HG03135 (cell line): ENCODE data around the gene ATP1A1.

ENCODE experiments used
- ATAC-seq: cut with Tn5 transposase; IDR thresholded peaks from one replicate; pipeline ENCODE4 v1.9.1; 2021; ENCODE audit warnings: mild to moderate bottlenecking, moderate library complexity; ENCODE audit not compliant: unreplicated experiment

The ATP1A1 gene

DNA sequence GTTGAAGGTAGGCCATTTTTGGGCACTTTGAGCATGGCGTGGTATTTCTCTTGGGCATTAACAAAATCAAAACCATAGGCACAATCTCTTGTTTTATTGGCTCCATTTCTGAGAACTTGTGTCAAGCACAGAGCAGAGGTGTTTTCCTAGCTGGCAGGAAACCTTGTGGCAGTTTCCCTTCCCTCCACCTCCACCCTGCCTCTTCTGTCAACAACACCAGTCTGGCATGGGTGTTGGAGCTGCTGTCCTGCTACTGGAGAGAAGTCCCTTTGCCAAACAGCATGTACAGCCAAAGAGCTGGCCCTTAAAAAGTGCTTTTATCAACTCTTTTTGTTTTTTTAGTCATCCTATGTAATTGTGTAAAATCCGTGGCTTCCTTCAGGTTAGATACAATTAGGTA lies 16.0 kb downstream of the ATP1A1 start:
- ATAC-seq, result no peak

DNA sequence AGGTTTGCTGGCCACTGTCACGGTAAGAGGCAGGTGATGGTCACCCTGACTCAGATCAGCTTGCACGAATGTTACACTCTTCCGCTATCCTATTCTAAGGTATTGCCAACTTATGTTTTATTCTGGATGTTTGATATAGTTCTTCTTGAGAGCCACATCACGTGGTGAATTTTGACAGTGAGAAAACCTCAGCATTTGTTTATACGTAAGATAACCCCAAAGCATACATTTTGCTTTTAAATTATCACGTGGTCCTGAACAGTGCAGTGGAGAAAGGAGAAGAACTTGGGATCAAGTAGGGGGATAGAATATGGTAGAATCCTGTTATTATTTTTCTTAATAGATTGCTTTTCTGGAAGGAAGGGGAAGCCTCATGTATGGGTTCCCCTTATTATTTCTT lies 16.6 kb downstream of the ATP1A1 start:
- no peak for ATAC-seq

DNA sequence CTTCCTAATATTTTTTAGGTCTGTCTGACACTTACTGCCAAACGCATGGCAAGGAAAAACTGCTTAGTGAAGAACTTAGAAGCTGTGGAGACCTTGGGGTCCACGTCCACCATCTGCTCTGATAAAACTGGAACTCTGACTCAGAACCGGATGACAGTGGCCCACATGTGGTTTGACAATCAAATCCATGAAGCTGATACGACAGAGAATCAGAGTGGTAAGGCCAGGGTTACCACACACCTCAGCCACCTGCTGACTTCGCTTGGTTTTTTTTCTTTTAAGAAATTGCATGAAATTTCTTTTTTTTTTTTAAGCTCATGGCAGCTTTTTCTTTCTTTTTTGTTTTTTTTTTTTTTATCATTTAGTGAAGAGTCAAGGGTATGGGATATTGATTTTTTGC lies 17.2 kb downstream of the ATP1A1 start:
- peak; percentile 59 for ATAC-seq

DNA sequence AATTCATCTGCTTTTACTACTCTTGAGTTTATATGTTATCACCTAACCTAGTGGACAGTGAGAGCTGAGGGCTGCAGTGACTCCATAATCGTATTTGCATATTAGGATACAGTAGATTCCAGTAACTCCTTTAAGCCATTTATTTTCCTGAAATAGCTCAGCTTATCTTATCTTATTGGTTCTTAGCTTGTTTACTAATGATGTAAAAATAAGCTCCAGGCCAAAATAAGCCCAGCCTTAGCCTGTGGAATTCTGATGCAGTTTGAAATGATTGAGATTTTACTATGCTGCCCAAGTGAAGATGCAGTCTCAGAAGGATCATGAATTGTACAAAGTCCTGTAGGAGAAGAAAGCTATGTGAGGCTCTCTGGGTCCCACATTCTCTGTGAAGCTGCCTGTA lies 18.1 kb downstream of the ATP1A1 start:
- ATAC-seq, result no peak

DNA sequence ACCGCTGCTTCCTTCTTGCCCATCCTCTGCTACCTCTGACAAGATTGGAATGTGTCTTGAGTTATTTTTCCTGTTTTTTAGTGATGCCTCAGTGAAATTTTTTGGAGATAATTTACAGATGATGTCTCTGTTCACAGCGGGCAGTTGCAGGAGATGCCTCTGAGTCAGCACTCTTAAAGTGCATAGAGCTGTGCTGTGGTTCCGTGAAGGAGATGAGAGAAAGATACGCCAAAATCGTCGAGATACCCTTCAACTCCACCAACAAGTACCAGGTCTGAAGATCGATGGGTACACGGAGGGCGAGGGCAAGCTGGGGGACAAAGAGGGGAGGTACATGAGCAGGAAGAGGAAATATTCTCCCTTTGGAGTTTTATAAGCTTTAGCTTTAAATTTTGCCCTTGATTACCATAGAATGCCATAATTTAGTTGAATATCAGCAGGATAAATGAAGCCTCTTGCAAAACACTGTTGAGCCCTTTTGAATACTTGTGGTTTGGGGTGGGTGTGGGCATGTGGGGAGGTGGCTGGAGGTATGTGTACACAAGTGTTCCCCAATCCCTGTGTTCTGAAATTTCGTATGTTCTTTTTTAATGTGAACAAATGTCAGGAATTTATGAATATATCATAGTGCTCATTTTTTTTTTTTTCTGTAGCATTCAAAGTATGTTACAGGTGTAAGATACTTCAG lies 19.8 kb downstream of the ATP1A1 start:
- no peak for ATAC-seq

DNA sequence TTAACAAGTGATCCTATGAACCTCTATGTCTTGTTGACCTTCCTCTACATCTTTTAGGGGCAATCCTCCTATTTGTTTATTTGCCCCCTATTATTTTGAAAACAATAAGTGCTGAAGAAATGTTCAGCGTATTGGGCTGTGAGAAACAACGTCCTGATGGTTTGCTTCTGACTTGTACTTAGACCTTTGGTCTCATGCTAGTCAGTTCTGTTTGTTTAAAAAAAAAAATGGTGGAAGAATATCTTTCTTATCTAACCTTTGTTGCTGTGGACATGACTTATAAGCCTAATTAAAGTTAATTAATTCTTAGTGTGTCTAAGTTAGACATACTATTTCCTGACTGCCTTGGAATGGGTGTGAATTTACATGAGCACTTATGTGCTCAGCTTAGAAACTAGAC lies 20.7 kb downstream of the ATP1A1 start:
- ATAC-seq, result no peak

DNA sequence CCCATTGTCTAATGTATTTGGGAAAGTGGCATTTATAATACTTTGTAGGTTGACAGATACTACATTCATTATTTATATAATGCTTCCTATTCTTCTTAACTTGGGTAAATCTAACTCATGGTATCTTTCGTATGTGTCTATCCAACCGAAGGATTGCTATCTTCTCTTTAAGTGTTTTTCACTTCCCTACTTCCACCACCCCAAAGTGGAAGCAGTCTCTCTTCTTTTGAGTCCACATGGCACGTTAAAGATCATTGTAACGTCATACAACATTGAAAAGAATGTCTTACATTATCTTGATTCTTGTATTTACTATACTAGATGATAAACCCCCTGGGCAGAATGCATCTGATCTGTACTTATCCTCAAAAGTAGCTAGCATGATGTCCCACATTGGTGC lies 21.2 kb downstream of the ATP1A1 start:
- no peak for ATAC-seq

DNA sequence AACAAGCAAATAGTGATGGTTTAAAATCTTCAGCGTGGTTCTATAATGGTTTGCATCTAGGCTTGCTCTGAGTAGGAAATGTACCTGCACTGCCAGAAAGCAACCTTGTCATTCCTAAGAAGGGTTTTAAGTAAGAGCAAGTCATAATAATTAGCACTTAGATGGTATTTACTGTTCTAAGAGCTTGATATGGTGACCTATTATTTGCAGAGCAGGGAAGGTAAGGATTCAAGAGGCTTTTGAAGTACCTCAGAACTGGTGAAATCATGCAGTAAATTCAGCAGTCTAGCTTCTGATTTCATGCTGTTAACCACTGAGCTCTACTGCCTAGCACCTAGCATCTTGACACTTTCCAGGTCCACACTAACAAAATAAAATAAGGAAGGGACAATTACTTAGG lies 23.7 kb downstream of the ATP1A1 start:
- no peak for ATAC-seq

DNA sequence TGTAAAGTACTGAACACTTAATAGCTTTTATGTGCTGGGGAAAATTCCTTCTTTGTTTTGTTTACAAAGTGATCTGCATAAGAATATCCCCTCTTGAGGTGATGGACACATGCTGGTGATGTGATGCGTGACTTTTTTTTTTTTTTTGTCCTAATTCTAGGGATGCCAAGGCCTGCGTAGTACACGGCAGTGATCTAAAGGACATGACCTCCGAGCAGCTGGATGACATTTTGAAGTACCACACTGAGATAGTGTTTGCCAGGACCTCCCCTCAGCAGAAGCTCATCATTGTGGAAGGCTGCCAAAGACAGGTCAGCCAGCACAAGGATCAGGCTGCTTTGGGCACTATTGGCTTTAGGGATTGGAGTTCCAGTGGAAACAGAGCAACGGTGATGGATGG lies 24.7 kb downstream of the ATP1A1 start:
- no peak for ATAC-seq

DNA sequence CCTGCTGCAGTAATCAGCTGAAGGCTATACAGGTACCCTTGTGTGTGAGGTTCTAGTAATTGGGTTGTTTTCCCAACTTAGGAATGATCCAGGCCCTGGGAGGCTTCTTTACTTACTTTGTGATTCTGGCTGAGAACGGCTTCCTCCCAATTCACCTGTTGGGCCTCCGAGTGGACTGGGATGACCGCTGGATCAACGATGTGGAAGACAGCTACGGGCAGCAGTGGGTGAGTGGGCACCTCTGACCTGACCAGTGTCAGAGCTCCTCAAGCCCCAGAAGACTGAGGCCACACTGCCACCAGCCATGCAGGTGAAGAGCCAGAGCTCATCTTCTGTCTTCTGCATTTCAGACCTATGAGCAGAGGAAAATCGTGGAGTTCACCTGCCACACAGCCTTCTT lies 27.7 kb downstream of the ATP1A1 start:
- no peak for ATAC-seq

DNA sequence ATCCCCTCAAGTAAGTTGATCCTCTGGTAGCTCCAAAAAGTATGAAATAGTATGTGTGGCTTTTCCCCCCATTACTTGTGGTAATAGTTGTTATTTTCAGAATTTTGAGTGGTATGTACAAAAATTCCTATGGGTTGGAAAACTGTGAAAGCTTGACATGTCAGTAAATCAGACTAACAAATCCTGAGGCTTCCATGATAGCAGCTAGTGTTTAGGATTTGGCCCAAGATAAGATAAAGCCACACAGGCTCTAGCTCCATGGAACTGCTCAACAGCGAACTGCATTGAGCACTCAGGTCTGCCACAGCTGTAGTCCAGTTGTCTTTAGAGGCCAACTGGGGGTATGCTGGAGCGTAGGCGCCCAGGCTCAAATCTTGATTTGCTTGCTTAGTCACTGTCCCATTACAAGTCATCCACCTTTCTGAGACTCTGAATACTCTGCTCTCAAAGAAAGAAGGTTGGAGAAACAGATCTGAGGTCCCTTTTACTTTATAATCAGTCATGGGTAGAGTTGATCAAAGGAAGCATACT lies 28.7 kb downstream of the ATP1A1 start:
- no peak for ATAC-seq

DNA sequence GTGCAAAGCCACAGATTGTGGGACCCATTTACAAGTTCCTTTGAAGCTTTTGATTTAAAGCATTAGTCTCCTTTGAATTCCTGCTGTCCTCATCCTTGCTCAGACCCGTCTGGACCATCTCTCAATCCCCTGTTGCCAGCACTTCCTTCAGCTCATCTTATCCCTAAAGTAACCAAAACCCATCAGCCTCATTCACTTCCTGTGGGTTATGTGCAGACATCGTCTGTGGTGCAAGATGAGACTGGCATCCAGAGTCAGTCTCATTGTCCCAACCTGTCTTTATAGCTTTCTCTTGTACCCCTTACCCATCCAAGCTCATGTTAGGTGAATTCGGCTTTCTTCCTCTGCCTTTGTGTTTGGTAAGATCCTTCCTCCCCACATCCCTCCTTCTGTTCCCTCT lies 29.3 kb downstream of the ATP1A1 start:
- no peak for ATAC-seq

DNA sequence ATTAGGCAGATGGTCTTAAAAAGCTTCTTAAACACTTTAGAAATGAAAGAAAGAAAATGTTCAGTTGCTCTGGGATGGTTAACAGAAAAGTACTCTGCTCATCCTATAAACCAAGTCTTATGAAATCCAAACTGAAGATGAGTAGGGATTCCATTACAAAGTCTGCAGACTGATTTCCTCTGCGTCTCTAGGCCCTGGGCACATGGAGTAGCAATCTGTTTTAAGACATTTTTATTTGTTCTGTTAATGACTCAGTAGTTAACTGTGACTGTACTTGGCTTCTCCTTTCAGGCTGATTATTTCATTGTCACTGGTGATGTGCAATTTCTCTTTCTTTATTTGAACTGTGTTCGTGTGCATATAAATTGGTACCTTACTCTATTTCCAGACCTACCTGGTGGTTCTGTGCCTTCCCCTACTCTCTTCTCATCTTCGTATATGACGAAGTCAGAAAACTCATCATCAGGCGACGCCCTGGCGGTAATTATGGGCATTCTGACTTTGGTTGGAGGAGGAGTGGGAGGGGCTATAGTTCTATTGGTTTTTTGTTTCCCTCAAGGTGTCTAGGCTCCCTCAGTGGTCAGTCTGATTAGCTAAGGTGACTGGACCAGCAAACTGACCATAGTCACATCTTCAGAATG lies 30.6 kb downstream of the ATP1A1 start:
- ATAC-seq, result no peak

DNA sequence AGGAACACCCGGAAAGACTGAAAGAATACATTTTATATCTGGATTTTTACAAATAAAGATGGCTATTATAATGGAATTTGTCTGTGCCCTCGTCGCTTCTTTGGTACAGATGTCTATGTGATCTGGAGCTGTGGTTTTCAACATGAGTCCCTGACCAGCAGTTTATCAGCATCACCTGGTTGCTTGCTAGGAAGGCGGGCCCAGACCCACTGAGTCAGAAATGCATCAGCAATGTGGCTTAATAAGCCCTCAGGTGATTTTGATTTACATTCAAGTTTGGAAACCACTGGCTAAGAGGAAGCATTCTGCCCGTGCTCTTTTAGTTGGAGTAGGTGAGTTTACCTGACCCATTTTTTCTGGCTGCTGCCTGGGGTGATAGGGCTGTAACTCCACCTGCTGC lies 31.7 kb downstream of the ATP1A1 start:
- no peak for ATAC-seq

DNA sequence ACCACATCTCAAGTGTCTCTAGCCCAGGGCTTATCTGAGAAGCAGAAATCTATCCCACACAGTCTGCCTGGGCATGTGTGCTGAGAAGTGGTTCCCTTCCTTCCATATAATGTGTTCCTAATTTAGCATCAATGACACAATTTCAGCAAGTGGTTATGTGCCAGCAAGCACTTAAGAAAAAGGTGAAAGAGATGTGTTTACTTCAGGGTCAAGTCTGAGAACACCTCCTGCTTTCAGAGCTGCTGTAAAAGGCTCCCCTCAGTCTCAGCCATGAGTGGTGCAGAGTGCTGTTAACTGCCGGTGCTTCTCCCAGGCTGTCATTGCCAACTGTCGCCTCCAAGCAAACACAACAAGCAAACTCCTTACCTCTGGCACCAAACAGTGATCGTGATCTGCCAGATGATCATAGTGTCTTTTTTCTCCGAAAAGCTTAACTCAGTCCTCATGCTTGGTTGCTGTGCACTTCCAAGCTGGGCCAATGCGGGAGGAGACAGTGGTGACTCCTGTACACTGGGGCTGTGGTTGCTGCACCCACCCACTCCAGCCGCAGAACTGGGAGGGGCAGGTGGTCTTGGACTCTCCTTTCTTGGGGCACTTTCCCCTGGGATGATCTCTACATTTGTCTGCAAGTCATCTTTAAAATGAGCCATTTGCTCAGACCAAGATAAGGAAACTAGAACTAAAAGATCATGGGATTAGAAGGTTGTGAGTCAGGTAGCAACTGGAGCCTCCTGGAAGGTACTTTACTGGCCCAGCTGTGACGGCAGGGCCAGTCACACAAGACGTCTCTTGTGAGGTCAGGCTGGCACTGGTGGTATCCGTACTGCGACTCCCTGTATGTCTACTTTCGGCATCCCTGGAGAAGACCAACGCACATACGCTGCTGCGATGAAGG lies 32.4 kb downstream of the ATP1A1 start:
- ATAC-seq, result no peak

DNA sequence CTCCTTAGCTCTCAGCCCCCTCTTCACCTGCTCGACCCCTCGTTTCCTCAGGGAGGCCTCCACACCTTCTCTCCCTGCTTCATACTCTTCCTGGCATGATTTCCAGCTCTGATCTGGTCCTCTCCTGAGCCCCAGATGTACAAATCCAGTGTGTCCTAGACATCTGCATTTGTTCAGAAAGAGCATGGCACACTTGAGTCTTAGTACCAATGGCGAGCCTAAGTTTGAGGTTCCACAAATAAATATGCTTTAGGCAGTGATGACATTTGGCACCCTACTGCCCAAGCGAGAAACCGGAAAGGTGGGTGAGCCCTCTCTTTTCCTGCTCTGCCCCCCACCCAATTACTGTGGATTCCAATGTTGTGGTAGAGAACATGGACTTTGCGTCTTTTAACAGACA lies 34.0 kb downstream of the ATP1A1 start:
- ATAC-seq, result no peak

DNA sequence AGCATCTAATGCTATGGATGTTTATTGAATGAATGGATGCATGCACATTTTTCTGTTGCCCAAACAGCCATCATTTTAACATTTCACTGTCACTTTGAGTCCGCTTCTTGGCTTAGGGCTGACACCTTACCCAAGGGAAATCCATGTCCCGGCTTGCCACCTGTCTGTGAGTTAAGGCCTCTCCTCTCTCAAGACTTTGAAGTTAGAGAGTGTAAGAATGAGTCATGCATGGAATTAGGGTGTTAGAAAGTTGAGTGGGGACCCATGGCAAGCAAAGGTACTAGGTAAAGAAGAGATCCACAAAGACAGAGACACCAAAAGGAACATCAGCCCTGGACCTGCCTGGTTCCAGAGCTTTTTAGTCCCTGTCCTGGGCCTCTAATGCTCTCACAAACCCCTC lies 35.1 kb downstream of the ATP1A1 start:
- no peak for ATAC-seq

DNA sequence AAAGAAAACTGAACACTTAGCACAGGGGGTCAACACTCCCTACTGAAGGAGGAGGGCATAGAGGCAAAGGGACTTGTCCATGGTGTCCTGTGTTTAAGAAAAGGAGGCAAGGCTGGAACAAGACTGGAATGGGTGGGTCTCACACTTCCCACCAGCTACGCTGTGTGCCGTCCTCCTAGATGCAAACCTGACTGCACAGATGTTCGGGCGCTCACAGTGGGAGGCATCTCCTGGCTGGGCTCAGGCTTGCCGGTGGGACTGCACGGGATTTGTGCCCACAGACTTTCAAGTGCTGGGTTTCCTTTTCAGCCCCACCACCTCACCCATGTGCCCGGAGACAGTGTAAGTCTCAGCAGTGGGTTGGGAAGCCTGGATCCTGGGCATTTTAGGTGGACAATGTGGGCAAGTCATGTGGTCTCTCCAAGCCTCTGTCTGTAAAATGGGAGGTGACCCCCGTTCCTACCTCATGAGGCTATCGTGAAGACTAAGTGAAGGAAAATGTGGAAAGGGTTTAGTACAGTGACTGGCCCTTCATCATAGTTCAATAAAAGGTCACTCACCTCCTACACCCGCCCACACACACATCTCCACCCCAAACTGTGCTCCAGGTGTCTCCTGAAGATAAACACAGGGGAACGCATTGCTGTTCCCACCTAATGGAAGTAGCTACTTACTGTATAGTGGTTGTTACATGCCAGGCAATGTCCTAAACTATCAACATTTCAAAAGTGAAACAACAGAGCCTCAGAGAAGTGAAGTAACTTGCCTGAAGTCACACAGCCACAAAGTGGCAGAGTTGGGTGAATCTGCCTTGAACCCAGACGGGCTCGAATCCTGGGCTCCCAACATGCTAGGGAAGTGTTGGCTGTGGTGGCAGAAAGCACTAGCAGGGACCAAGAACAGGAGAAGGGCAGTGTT lies 36.0 kb downstream of the ATP1A1 start:
- ATAC-seq, result no peak

DNA sequence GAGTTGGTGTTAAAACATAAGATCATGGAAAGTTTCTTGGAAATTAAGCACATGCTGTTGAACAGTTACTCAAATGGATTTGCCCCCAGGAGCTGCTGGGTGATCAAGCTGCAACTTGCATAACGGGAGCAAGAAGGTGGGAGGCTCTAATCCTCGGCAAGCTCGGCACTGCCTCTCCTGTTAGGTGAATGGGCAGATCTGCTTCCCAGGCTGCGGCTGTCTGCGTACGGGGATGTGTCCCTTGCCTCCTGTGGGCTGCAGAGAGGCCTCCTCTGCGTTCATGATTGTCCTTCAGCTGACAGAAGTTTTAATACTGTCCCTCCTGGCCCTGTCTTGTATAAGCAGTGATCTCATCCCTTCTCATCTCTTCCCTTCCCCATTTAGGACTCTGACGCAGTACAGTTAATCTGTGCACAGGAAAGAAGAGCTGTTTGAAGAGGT lies 36.7 kb downstream of the ATP1A1 start:
- no peak for ATAC-seq

DNA sequence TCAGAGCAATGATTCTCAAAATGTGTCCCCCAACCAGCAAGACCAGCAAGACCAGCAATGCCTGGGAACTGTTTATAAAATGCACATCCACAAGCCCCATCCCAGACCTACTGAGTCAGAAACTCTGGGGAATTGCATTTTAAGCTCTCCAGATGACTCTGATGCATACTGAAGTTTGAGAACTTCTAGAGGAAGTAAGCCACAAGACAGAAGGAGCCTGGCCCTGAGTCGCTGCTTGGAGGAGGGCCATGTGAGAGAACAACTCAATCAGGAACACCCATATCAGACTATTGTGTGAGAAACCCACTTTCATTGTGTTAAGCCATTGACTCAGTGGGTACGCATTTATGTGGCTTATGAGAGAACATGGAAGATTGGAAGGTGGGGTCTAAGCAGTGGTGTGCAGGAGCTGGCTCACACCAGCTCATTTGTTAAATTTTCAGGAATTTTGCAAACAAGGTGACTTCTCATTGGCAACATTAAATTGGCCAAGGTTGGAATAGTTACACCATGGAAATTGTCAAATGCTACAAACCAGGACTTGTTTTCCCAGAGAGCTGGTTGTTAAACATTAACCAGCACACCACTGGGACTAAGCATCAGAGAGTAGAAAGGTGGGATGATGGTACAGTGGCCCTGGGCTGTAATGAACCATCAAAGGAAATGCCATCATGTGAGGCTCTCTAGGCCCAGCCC lies 38.9 kb downstream of the ATP1A1 start:
- no peak for ATAC-seq
